ENCODE measurements around the gene NFAM1. TPM values are rescaled to one million over a fixed set of nuclear protein-coding genes. Genes with fewer than 3 reads are reported as not detected.

The NFAM1 gene
- total and polyA plus RNA-seq, 2 donors (not counting 3 experiments of a cell fraction or from before 2014, with no cell fraction given), result not detected

- CTCF ChIA-PET, result interaction anchor here (0.7 to 2.6 kb wide), 3 partner anchors 13 to 21 kb away, joined by 3 to 11 read pairs (median 9); no protein-coding TSS in a partner anchor
- POLR2A ChIA-PET, result no interaction called here
- H3K9me1 ChIP-seq (replicated peaks; ENCODE audit: control insufficient read depth, extremely low read depth, insufficient read depth, low read length), result no peaks in the 10 kb centered on the region
Measured at GRCh38 chr22:42459287-42460063, 27.3 kb upstream of the NFAM1 start.

More at GRCh38 chr22:42459287-42460063, 27.3 kb upstream of the NFAM1 start:
- intact Hi-C loops (cut with micrococcal nuclease), result no loop called here
- H3K4me1 ChIP-seq (ENCODE audit: control insufficient read depth, extremely low read depth, insufficient read depth, low read length), result no peaks in the 10 kb centered on the region
- no TSS peak for BruUV-seq (replicated peaks)
- no peak overlapping the region for H3K4me3 ChIP-seq (replicated peaks in 1 of 3; ENCODE audit: insufficient read depth in 1 of 3, low read depth in 1 of 3, low read length in 3 of 3)
- no peak overlapping the region for H2AFZ ChIP-seq (ENCODE audit: low read depth, low read length)
- H4K20me1 ChIP-seq (replicated peaks; ENCODE audit: control insufficient read depth, extremely low read depth, insufficient read depth, low read length), result no peaks in the 10 kb centered on the region
- FAIRE-seq (no peak), DNase-seq (ENCODE audit: low read depth, low spot score) (no peak)
- no peaks in the 10 kb centered on the region for H3K79me2 ChIP-seq (ENCODE audit: control insufficient read depth, insufficient read depth, low read length)
- no peaks in the 10 kb centered on the region for H3K36me3 ChIP-seq (ENCODE audit: control insufficient read depth in 2 of 2, extremely low read depth in 1 of 2, insufficient read depth in 2 of 2, low read length in 2 of 2)
- no peak for TF ChIP-seq EZH2 (IDR thresholded peaks at IDR 0.05; ENCODE audit: borderline replicate concordance, low read depth, low read length, severe bottlenecking)
- TF ChIP-seq POLR2AphosphoS5 (IDR thresholded peaks at IDR 0.05; ENCODE audit: insufficient read depth, low read depth, low read length), result no peak
- no peak for TF ChIP-seq FOS (IDR thresholded peaks at IDR 0.05; ENCODE audit: borderline replicate concordance, insufficient read depth, low read length)
- TF ChIP-seq POLR2A (IDR thresholded peaks at IDR 0.05; ENCODE audit: low read depth, low read length), result no peak
- TF ChIP-seq CTCF (IDR thresholded peaks at IDR 0.05; ENCODE audit: extremely low read depth in 1 of 2, insufficient read depth in 1 of 2, low read depth in 1 of 2, low read length in 2 of 2), result no peak
- no peak overlapping the region for H3K9ac ChIP-seq (replicated peaks; ENCODE audit: extremely low read depth, insufficient read depth, low read length)
- peaks cover 15 to 19% of the 10 kb centered on the region in 2 experiments for H3K27me3 ChIP-seq (ENCODE audit: control insufficient read depth in 2 of 2, insufficient read depth in 2 of 2, low read length in 2 of 2)
- dilution Hi-C loops (cut with MboI; ENCODE audit: extremely low pct_ligation_motif_present, low sequenced_read_pairs), result no loop called here
- H3K9me3 ChIP-seq (replicated peaks; ENCODE audit: control insufficient read depth, insufficient read depth, low read length), result no peaks in the 10 kb centered on the region
- H3K27ac ChIP-seq (ENCODE audit: insufficient read depth, low read depth, low read length), result no peak overlapping the region
- no peak overlapping the region for H3K4me2 ChIP-seq (ENCODE audit: insufficient read depth, low read length)

Data from endothelial cell of umbilical vein (primary cell).